Fibroblast of skin of right biceps (primary cell): ENCODE results near the gene IL4I1.

ENCODE experiments used
- DNase-seq: peaks from one replicate; pipeline ENCODE4 v3.0.0-alpha.2; 2013

Gene IL4I1

GRCh38 chr19:49849433-49850220 lies 47.1 kb downstream of the IL4I1 start:
- DNase-seq, result no peak

GRCh38 chr19:49848938-49849337 lies 47.7 kb downstream of the IL4I1 start:
- DNase-seq, result no peak

GRCh38 chr19:49847731-49848696 lies 48.7 kb downstream of the IL4I1 start:
- DNase-seq, result peak; percentile 88

DNA sequence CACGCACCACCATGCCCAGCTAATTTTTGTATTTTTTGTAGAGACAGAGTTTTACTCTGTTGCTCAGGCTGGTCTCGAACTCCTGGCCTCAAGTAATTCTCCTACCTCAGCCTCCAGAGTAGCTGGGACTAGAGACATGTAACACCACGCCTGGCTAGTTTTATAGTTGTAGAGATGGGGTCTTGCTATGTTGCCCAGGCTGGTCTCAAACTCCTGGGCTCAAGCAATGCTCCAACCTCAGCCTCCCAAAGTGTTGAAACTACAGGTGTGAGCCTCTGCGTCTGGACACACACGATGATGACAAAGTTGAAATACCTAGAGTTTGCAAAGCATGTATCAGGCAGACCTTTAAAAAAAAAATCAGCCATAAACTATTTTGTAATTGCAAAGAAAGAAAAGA lies 50.3 kb downstream of the IL4I1 start:
- no peak for DNase-seq

GRCh38 chr19:49845414-49845813 lies 51.3 kb downstream of the IL4I1 start:
- DNase-seq, result no peak

DNA sequence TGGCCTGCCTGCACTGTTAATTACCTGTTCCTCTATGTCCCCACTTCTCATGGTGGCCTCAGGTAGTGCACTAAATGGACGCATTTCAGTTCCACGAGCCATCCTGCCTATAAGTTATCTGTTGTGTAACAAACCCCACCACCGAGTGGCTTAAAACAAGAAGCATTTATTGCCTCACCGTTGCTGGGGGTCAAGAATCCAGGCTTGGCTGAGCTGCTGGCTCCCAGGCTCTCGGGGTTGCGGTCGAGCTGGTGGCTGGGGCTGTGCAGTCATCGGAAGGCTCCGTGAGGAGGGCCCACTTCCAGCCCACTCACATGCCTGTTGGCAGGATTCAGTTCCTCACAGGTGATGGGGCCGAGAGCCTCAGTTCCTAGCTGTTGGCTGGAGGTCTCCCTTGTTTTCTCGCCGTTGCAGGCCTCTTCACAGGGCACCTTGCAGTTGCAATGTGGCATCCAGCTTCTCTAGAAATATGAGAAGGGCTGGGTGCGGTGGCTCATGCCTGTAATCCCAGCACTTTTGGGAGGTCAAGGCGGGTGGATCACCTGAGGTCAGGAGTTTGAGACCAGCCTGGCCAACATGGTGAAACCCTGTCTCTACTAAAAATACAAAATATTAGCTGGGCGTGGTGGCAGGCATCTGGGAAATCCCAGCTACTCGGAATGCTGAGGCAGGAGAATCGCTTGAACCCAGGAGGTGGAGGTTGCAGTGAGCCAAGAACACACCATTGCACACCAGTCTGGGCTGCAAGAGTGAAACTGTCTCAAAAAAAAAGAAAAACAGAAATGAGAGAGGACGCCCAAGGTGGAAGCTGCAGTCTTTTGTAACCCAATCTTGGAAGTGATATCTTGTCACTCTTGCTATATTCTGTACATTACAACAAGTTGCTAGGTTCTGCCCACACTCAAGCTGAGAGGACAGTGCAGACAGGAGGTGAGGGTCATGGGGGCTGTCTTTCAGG lies 52.3 kb downstream of the IL4I1 start:
- DNase-seq, result no peak

DNA sequence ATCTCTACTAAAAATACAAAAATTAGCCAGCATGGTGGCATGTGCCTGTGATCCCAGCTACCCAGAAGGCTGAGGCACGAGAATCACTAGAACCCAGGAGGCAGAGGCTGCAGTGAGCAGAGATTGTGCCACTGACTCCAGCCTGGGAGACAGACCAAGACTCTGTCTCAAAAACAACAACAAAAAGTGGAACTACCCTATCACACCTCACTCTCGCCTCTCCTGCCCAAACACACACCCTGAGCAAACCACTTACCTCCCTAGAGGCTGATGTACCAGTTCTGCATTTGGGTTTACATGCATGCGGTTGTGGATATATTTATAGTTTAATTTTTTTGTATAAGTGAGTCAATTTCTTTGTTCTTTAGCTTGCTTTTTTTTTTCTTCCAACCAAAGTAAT lies 53.4 kb downstream of the IL4I1 start:
- no peak for DNase-seq

GRCh38 chr19:49840736-49841249 lies 55.9 kb downstream of the IL4I1 start:
- DNase-seq, result no peak

GRCh38 chr19:49840321-49840720 lies 56.4 kb downstream of the IL4I1 start:
- DNase-seq, result no peak

DNA sequence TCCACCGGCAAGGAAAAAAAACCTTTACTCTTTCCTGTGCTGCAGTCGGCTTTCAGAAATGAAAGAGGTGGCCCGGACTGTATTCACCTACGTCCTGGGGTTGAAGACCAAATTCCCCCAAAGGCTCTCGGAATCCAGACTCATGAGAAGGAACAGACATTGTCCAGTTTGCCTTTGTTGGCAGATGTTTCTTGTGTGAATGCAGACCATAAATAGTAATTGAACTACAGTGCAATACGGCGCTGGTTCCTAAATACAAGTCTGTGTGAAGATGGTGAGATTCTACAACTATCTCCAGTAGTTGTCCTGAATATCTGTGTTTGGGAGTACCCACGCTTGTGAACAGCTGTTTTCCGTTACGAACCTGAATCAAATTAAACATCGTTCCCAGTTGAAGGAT lies 57.0 kb downstream of the IL4I1 start:
- no peak for DNase-seq
